Coronary artery (tissue), 2 donors: ENCODE results near the gene CD59.

ENCODE experiments used
- DNase-seq: peaks from one replicate; pipeline ENCODE4 v3.0.0-alpha.2; 2017; ENCODE audit warnings: low spot score
- H3K27ac ChIP-seq, 2 donors: fragments of 200-600 bp; sonication (generic); one replicate each; pipeline ENCODE4 v1.5.1; 2016 to 2019
- H3K4me3 ChIP-seq: fragments of 200-600 bp; sonication (generic); 2 replicates; pipeline ENCODE4 v1.5.1; 2016; ENCODE audit warnings: mild to moderate bottlenecking, moderate library complexity
- CTCF ChIP-seq: fragments of 200-600 bp; sonication (generic); IDR thresholded peaks from one replicate; pipeline ENCODE4 v1.5.1; 2019; ENCODE audit warnings: antibody characterized with exemption

Gene CD59

GRCh38 chr11:33736148-33736812 lies at the start of gene CD59:
Gene CD59, minus strand, starts transcription at chr11:33736423. Its CDS starts 13,978 bp downstream, at chr11:33722445.
- Histone ChIP-seq H3K4me3 (peak within 1 kb of the TSS; percentile 95), H3K27ac (peak within 1 kb of the TSS; percentile 90 to 95)
- peak; percentile 96 for DNase-seq
- TF ChIP-seq CTCF, result no peak

DNA sequence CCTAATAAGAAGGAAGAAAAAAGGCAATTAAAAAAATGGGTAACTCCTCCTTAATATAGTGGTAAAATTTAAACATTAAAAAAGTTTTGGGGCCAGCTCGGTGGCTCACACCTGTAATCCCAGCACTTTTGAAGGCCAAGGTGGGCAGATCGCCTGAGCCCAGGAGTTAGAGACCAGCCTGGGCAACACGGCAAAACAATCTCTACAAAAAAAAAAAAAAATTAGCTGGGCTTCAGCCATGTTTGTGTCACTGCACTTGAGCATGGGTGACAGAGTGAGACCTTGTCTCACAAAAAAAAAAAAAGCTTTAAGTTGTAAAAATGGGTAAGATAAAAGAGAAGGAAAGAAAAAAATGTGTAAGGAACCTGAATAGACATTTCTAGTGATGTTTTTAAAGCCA lies 49.4 kb upstream of the CD59 start:
- Histone ChIP-seq H3K27ac (no peak overlapping the region), H3K4me3 (no peak overlapping the region)
- DNase-seq, result no peak
- no peak for TF ChIP-seq CTCF

GRCh38 chr11:33779849-33780528 lies 43.8 kb upstream of the CD59 start:
- no peak for DNase-seq
- TF ChIP-seq CTCF, result no peak
- Histone ChIP-seq H3K27ac (no peak overlapping the region), H3K4me3 (no peak overlapping the region)

GRCh38 chr11:33778675-33779074 lies 42.5 kb upstream of the CD59 start:
- H3K4me3 ChIP-seq, result no peak overlapping the region
- H3K27ac ChIP-seq, result no peak overlapping the region
- TF ChIP-seq CTCF, result no peak
- DNase-seq, result no peak

- no peak for TF ChIP-seq CTCF
- H3K27ac ChIP-seq, result no peak overlapping the region
- no peak for DNase-seq
- H3K4me3 ChIP-seq, result no peak overlapping the region
Measured at GRCh38 chr11:33777906-33778305, 41.7 kb upstream of the CD59 start.

DNA sequence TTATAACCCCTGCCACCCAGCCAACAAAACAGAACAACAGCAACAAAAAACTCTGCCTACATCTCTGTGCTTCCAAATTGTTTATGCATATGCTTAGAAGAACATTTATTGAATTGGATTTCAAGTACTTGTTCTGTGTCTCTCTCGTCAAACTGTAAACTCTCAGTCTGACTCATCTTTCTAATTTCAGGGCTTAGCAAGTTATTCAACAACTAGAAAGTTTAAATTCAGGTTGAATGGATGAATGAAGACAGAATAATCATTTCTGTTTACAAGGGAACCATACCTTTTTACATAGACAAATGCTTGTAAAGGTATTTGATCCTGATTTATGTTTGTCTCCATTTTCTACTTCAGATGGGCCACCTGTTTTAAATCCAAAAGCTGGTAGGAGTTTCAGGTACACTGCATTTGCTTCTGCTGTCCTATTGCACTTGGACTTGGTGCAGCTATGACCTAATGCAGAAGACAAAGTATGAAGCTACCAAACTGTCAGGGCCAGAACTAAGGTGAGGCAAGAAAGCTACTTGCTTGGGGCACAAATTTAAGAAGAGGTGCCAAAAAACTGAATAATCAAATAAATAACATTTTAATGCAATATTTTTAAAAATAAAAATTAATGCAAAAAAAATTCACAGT lies 39.7 kb upstream of the CD59 start:
- no peak overlapping the region for H3K27ac ChIP-seq

More for the DNA sequence above, 39.7 kb upstream of the CD59 start:
- DNase-seq, result no peak
- TF ChIP-seq CTCF, result no peak
- H3K4me3 ChIP-seq, result no peak overlapping the region
